ENCODE results near the gene KCTD3. TPM values are rescaled to one million over a fixed set of nuclear protein-coding genes. Genes with fewer than 3 reads are reported as not detected.

Gene KCTD3
- total and polyA plus RNA-seq, 10 of the 15 experiments (the other 5 are each of a cell fraction or from before 2014, with no cell fraction given) = 3.6 to 19.8 (median 10.7) TPM

DNA sequence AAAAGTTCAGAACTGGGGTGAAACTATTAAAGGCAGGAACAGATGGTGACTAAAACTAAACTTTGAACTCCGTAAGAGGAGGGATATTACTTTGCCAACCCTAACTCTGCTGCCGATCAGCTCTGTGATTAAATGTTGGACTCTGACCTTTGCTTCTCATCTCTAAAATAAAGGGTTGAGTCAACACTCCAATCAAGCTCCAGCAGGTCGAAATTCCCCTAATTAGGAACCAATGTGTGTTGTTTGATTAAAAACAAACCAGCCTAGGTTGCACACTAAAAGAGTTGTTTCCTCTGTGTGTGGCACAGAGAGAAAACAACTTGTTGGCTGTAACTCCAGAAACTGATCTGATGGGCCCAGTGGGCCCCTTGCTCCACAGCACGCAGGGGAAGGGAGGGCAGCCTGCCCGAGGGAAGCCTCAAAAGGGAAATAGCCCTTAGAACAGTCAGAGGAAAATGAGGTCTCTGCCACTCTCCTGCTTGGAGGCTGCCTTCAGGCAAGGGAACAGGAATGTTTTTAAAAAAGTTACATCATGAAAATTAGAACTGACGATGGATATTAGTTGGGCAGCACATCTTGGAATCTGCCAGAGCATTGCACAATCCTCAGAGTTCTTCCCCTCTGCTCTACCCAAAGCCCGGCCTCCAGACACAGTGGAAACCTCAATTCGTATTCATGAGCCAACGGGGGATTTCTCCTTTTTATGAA lies 69.3 kb downstream of the KCTD3 start (continued):
- TF ChIP-seq, protein P1, sequence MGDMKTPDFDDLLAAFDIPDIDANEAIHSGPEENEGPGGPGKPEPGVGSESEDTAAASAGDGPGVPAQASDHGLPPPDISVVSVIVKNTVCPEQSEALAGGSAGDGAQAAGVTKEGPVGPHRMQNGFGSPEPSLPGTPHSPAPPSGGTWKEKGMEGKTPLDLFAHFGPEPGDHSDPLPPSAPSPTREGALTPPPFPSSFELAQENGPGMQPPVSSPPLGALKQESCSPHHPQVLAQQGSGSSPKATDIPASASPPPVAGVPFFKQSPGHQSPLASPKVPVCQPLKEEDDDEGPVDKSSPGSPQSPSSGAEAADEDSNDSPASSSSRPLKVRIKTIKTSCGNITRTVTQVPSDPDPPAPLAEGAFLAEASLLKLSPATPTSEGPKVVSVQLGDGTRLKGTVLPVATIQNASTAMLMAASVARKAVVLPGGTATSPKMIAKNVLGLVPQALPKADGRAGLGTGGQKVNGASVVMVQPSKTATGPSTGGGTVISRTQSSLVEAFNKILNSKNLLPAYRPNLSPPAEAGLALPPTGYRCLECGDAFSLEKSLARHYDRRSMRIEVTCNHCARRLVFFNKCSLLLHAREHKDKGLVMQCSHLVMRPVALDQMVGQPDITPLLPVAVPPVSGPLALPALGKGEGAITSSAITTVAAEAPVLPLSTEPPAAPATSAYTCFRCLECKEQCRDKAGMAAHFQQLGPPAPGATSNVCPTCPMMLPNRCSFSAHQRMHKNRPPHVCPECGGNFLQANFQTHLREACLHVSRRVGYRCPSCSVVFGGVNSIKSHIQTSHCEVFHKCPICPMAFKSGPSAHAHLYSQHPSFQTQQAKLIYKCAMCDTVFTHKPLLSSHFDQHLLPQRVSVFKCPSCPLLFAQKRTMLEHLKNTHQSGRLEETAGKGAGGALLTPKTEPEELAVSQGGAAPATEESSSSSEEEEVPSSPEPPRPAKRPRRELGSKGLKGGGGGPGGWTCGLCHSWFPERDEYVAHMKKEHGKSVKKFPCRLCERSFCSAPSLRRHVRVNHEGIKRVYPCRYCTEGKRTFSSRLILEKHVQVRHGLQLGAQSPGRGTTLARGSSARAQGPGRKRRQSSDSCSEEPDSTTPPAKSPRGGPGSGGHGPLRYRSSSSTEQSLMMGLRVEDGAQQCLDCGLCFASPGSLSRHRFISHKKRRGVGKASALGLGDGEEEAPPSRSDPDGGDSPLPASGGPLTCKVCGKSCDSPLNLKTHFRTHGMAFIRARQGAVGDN (IDR thresholded peaks at IDR 0.05) = peak; percentile 44; the same call in 1 of the 2 replicates
- peak; percentile 29; the same call in 1 of the 2 replicates for TF ChIP-seq IKZF1 (conservative IDR thresholded peaks at IDR 0.05)
- no peak for TF ChIP-seq RUNX3 (IDR thresholded peaks at IDR 0.05; ENCODE audit: low read length)

DNA sequence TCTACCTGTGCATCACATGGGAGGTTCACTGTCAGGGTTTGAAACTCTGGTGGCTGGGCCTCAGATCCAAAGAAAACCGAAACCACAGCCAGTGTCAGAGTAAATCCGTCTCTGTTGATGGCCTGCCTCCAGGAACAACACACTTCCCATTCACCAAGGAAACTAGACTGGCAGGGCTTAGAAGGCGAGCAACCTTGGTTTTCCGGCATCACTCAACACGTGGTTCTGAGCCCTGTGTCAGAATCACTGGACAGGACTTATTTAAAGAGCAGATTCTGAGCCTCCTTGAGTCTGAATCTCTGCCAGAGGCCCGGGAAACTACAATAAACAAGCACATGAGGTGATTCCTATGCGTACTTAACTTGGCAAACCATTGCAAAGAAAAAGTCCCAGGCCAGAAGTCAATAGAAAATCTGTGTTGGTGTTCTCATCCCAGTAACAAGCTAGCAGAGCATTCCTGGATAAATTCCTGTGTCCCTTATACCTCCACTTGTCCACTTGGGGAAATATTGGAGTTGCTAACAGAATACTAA lies 70.0 kb downstream of the KCTD3 start:
- intact Hi-C loops (cut with micrococcal nuclease; ENCODE audit: unreplicated experiment) (no loop called here), in situ Hi-C loops (cut with MboI) (no loop called here)
- ChIA-PET CTCF (no interaction called here), POLR2A (interaction anchor here (1.2 kb wide), 1 partner anchor 13 kb away, joined by 4 read pairs; no protein-coding TSS in a partner anchor), SMC1A (ENCODE audit: uncharacterized antibody, unreplicated experiment) (interaction anchor here (0.9 to 9.3 kb wide), 2 partner anchors 30 to 52 kb away, joined by 3 to 60 read pairs; no protein-coding TSS in a partner anchor), RAD21 (ENCODE audit: unreplicated experiment) (interaction anchor here (1.8 kb wide), 1 partner anchor 27 kb away, joined by 7 read pairs; no protein-coding TSS in a partner anchor)
- Histone ChIP-seq H3K4me2 (ENCODE audit: control insufficient read depth, insufficient read depth) (no peak overlapping the region), H3K4me1 (ENCODE audit: control insufficient read depth, insufficient read depth, low read length) (no peaks in the 10 kb centered on the region), H3K27me3 (replicated peaks in 1 of 2; ENCODE audit: control insufficient read depth in 2 of 2, insufficient read depth in 2 of 2, low read length in 1 of 2) (no peaks in the 10 kb centered on the region), H3K4me3 (no peak overlapping the region), H2AFZ (ENCODE audit: control insufficient read depth, low read depth, low read length) (no peak overlapping the region), H3K79me2 (ENCODE audit: control insufficient read depth, insufficient read depth, low read length) (no peaks in the 10 kb centered on the region), H3K9me3 (replicated peaks; ENCODE audit: control insufficient read depth, insufficient read depth, low read length) (no peaks in the 10 kb centered on the region), H3K36me3 (ENCODE audit: control insufficient read depth in 2 of 2, insufficient read depth in 2 of 2, low read length in 1 of 2) (no peaks in the 10 kb centered on the region), H4K20me1 (ENCODE audit: control insufficient read depth, insufficient read depth) (no peaks in the 10 kb centered on the region), H3K9ac (ENCODE audit: control insufficient read depth, insufficient read depth, low read length) (no peak overlapping the region), H3K27ac (ENCODE audit: control insufficient read depth, insufficient read depth) (no peak overlapping the region)
- DNase-seq (ENCODE audit: low read depth, low spot score) (no peak), FAIRE-seq (no peak), ATAC-seq (peak; percentile 37)
- TF ChIP-seq BRCA1 (IDR thresholded peaks at IDR 0.05; ENCODE audit: low read depth, low read length) (no peak), RAD51 (IDR thresholded peaks at IDR 0.05) (peak; percentile 36; the same call in 1 of the 2 replicates), ESRRA (IDR thresholded peaks at IDR 0.05; ENCODE audit: low read length) (no peak), SMC3 (IDR thresholded peaks at IDR 0.05; ENCODE audit: borderline replicate concordance, low read length) (no peak), IKZF2 (IDR thresholded peaks at IDR 0.05) (peak in 1 of 2 experiments; percentile 49; a peak in 1 of 4 replicates)
- TF ChIP-seq, protein P1 (IDR thresholded peaks at IDR 0.05) = peak; percentile 35; the same call in 1 of the 2 replicates
- WGBS (ENCODE audit: insufficient coverage, insufficient replicate concordance, low lambda C conversion rate, missing lambda C conversion rate) = 51% methylated on average over 7 of the region's 7 CpGs
- BruUV-seq (replicated peaks) = no TSS peak
